Activated T-cell treated with anti-CD3 and anti-CD28 coated beads, Interleukin-2, amount 50 U/mL, for 4 hours (primary cell): ENCODE data around the gene ARPC1B. TPM values are rescaled to one million over a fixed set of nuclear protein-coding genes. Genes with fewer than 3 reads are reported as not detected.
A peak's percentile ranks its signal among the peaks of the same experiment; 100 is the strongest.

Source experiments
- ATAC-seq, 2 donors: fragments of 200-7000 bp; cut with Tn5 transposase; one replicate each; pipeline ENCODE4 v1.10.0; 2021
- DNase-seq: peaks from one replicate; pipeline ENCODE4 v3.0.0-alpha.2; 2020
- H3K27me3 Mint-ChIP-seq: one replicate; pipeline ENCODE4 v1.8.0; 2021; ENCODE audit warnings: low read depth, mixed read lengths
- H3K36me3 Mint-ChIP-seq: one replicate; pipeline ENCODE4 v1.8.0; 2022; ENCODE audit warnings: mixed read lengths; ENCODE audit not compliant: insufficient read depth
- H3K4me1 Mint-ChIP-seq: one replicate; pipeline ENCODE4 v1.8.0; 2021; ENCODE audit warnings: low read depth, mixed read lengths
- H3K4me3 Mint-ChIP-seq: one replicate; pipeline ENCODE4 v1.8.0; 2021; ENCODE audit warnings: mild to moderate bottlenecking, moderate library complexity, mixed read lengths
- H3K9me3 Mint-ChIP-seq: one replicate; pipeline ENCODE4 v1.8.0; 2021; ENCODE audit warnings: mixed read lengths
- total RNA-seq, 3 donors: library from RNA; stranded (reverse); gene quantifications; one replicate each; pipeline ENCODE4 v1.2.1, GENCODE V29; 2021

The ARPC1B gene
- total RNA-seq, 3 donors from 2014 or later = 240 to 282 (median 274) TPM

DNA sequence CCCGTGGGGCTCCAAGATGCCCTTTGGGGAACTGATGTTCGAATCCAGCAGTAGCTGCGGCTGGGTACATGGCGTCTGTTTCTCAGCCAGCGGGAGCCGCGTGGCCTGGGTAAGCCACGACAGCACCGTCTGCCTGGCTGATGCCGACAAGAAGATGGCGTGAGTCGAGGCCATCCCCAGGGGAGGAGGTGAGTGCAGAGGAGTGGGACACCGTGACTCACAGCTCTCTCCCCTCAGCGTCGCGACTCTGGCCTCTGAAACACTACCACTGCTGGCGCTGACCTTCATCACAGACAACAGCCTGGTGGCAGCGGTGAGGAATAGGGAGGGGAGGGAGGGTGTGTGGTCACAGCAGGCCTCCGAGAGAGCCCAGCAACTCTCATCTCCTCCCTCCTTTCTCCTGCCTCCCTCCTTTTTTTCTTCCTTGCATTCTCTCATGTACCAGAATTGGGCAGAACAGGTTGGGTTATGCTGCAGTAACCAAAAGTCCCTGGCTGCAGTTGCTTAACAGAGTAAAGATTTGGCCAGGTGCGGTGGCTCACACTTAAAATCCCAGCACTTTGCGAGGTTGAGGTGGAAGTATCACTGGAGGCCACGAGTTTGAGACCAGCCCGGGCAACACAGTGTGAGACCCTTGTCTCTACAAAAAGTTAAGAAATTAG, 16.5 kb downstream of the ARPC1B start:
- H3K4me1 Mint-ChIP-seq = peaks cover 15% of the 10 kb centered on the region
- H3K36me3 Mint-ChIP-seq = peaks cover 12% of the 10 kb centered on the region
- no peaks in the 10 kb centered on the region for H3K9me3 Mint-ChIP-seq
- DNase-seq = no peak
- no peak overlapping the region for H3K4me3 Mint-ChIP-seq
- H3K27me3 Mint-ChIP-seq = no peaks in the 10 kb centered on the region
- no peak for ATAC-seq

DNA sequence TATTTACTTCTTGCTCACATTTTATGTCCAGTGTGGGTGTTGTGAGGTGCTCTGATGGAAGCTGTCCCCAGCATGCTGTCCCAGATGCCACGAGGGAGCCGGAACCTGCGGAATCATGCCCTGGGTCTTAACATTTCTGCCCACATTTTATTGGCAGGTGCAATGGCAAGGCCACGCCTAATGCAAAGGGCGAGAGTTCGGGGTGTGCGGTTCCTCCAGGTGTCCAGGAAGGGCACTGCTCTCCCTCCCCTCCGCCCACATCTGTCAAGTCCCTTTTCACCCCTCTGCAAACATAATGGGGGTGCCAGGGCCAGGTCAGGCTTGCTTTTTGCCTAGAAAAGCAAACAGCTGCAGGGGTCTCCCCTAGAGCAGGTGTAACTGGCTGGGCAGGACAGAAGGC, 17.5 kb downstream of the ARPC1B start:
- Mint-ChIP-seq H3K36me3 (peaks cover 15% of the 10 kb centered on the region), H3K27me3 (no peaks in the 10 kb centered on the region), H3K4me3 (no peak overlapping the region), H3K4me1 (peaks cover 15% of the 10 kb centered on the region), H3K9me3 (no peaks in the 10 kb centered on the region)
- DNase-seq (no peak), ATAC-seq (no peak)

DNA sequence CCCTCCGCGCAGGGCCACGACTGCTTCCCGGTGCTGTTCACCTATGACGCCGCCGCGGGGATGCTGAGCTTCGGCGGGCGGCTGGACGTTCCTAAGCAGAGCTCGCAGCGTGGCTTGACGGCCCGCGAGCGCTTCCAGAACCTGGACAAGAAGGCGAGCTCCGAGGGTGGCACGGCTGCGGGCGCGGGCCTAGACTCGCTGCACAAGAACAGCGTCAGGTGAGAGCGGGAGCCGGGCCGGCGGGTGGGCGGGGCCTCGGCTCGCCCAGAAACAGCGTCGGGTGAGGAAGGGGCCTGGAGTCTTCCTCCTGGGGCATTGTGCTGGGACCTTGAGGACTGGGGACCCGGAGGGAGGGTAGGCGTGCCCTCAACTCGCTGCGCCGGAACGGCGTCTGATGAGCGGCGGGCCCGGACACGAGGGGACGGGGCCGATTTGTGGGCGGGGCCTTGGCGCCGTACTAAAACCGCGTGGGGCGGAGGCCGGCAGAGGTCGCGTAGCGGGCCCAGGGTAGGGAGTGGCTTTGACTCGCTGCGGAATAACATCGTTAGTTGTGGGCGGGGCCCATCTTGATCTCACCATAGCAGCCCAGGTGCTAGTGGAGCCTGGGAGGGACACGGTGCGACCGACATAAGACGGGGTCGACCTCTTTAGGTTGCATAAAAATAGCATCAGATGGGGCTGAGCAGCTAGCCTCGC, 18.3 kb downstream of the ARPC1B start:
- H3K36me3 Mint-ChIP-seq = peaks cover 16% of the 10 kb centered on the region
- H3K9me3 Mint-ChIP-seq = no peaks in the 10 kb centered on the region

DNA sequence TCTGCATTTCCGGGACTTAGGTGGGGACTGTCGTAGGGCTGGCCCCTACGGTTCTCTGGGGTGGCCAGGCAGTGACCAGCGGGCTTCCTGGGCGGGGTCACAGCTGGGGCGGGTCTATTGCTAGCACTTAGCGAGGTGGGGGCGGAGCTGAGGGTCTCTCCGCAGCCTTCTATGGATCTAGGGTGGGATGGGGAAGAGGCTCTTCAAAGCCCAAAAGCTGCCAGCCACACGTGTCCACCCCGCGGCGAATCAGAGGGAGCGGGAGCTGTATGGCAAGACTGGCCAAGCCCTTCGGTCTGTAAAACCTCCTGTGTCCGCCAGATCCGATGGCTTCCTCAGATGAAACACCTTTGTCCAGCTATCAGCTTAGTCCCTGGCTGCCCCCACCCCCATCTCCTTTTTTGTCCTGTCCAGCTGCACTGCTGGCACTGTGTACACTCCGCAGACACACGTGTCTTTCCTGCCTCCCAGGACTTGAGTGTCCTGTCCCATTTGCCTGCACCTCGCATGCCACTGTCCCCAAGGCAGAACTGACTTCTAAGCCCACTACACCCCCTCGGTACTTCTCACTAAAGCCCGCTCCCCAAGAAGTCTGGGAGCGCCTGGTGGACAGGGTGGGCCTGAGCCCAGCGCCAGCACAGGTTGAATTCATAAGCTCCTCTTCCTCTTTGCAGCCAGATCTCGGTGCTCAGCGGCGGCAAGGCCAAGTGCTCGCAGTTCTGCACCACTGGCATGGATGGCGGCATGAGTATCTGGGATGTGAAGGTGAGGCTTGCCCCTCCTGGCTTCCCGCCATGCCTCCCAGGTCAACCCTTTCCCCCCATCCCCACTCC, 19.0 kb downstream of the ARPC1B start:
- DNase-seq = no peak
- Mint-ChIP-seq H3K9me3 (no peaks in the 10 kb centered on the region), H3K27me3 (no peaks in the 10 kb centered on the region), H3K4me1 (peaks cover 15% of the 10 kb centered on the region), H3K4me3 (peak overlapping the region; percentile 74), H3K36me3 (peaks cover 20% of the 10 kb centered on the region)
- peak in 1 of 2 donors; percentile 18 for ATAC-seq

More for the DNA sequence above, 18.3 kb downstream of the ARPC1B start:
- peak; percentile 77 for DNase-seq
- Mint-ChIP-seq H3K27me3 (no peaks in the 10 kb centered on the region), H3K4me3 (peak overlapping the region; percentile 74), H3K4me1 (peaks cover 15% of the 10 kb centered on the region)
- peak; percentile 93 to 94 for ATAC-seq

DNA sequence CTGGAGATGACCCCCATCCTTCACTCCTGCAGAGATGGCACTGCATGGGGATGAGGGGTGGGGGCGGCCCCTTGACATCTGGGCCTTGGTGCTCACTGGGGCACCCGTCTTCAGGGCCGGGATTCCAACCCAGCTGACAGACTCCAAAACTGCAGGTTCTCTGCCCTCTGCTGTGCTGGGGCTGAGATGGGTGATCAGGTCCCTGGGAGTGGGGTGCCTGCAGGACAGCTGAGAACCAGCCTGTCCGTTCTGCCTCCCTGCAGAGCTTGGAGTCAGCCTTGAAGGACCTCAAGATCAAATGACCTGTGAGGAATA, 19.6 kb downstream of the ARPC1B start:
- ATAC-seq = no peak
- Mint-ChIP-seq H3K36me3 (peaks cover 20% of the 10 kb centered on the region), H3K27me3 (no peaks in the 10 kb centered on the region), H3K9me3 (no peaks in the 10 kb centered on the region), H3K4me1 (peaks cover 18% of the 10 kb centered on the region), H3K4me3 (no peak overlapping the region)
- no peak for DNase-seq

DNA sequence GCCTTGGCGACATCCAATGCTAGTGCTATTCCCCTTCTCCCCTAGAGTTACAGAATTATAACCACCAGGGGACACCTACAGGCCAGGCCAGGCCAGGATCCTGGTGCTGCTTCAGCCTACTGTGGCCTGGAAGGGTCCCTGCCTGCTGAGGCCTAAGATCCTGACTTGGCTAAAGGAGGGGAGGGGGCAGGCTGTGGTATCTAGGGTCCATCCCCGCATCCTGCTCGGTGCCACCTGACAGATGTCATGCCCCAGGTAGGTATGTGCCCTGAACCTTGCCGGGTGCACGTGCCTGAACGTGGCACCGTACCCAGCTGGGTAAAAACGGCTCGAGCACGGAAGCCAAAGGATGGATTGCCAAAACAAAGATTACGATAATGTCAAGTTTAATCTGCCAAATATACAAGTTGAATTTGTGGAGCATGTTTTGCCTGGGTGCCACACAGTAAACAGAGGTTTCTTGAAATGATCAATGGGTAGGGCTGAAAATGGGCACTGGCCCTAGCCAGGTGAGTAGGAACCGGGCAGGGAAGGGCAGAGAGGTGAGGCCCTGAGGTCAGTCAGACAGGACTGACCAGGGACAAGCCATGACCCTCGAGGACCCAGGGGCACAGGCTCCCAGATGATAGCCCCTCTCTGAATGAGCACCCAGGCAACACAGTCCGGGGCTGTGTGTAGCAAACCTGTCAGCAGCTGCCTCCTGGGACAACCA, 21.2 kb downstream of the ARPC1B start:
- H3K36me3 Mint-ChIP-seq = peaks cover 24% of the 10 kb centered on the region
- no peaks in the 10 kb centered on the region for H3K9me3 Mint-ChIP-seq
- H3K4me1 Mint-ChIP-seq = peaks cover 18% of the 10 kb centered on the region
- H3K4me3 Mint-ChIP-seq = no peak overlapping the region
- no peak for DNase-seq
- ATAC-seq = no peak
- H3K27me3 Mint-ChIP-seq = no peaks in the 10 kb centered on the region

DNA sequence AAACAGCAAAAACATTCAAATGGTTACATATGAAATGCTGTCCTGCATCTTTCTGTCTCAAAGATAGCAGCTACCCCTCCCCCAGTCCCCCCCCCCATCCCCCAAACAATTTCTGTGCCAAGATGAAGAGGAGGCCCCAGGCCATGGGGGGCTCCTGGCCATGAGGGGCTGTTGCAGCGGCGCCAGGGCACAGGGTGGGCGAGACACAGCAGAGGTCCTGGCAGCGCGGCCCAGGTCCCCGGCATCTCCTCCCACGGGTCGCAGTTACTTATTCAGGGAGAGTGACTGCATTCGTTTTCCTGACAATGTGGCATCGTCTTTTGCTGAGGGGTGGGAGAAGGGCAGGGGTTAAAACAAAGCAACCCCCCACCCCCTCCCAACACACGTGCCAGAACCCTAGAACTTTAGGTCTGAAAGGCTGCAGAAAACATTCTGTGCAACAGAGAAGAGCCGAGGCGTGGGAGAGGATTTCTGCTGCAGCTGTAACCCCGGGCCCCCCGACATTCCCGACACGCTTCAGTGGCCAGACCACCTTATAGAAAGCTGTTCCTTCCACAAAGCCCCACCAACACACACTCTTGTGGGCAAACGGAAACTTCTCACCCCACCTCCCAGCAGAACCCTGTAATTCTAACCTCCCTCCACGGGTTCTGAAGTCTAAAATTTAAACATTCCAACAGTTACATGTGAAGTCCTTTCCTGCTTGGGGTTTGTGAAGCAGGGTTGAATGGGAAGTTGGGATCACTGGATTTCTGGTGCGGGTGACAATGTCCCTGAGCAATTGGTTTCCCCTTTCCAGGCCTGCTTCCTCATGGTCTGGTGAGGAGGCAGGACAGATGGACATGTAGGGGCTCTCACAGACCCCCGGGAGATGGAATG, 22.1 kb downstream of the ARPC1B start:
- Mint-ChIP-seq H3K36me3 (peaks cover 30% of the 10 kb centered on the region), H3K4me3 (no peak overlapping the region), H3K9me3 (no peaks in the 10 kb centered on the region), H3K27me3 (no peaks in the 10 kb centered on the region), H3K4me1 (peaks cover 21% of the 10 kb centered on the region)
- ATAC-seq (no peak), DNase-seq (no peak)

DNA sequence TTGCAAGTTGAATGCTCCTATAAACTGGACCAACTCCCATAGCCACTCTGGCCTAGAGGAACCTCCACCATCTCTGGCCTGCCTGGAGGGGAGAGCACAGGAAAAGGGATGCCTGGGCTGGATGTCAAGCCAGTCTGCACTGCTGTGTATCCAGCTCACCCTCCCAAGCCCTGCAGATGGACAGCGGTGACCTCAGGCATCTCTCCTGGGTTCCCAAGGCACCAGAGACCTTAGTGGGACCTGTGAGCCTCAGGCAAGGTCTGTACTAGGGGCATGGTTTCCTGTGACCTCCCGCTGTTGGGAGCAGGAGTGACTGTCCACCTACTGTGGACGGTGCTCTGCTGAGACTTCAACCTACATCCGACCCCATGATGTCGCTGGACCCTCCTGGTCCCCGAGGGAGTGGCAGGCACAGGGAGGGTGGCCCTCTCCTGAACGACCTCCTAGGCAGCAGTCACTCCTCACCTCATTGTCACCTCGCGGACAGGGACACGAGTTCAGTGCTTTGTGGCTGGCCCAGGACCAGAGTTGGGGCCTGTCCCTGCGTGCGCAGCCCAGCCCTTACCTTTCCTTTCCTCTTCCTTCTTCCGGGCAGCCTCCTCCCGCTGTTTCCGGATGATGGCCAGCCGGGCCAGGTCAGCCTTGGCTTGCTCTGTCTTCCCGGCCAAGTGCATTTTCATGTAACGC, 22.9 kb downstream of the ARPC1B start:
- peaks cover 28% of the 10 kb centered on the region for H3K36me3 Mint-ChIP-seq
- no peak overlapping the region for H3K4me3 Mint-ChIP-seq
- ATAC-seq = no peak
- H3K27me3 Mint-ChIP-seq = no peaks in the 10 kb centered on the region
- peaks cover 19% of the 10 kb centered on the region for H3K4me1 Mint-ChIP-seq
- H3K9me3 Mint-ChIP-seq = no peaks in the 10 kb centered on the region
- no peak for DNase-seq

DNA sequence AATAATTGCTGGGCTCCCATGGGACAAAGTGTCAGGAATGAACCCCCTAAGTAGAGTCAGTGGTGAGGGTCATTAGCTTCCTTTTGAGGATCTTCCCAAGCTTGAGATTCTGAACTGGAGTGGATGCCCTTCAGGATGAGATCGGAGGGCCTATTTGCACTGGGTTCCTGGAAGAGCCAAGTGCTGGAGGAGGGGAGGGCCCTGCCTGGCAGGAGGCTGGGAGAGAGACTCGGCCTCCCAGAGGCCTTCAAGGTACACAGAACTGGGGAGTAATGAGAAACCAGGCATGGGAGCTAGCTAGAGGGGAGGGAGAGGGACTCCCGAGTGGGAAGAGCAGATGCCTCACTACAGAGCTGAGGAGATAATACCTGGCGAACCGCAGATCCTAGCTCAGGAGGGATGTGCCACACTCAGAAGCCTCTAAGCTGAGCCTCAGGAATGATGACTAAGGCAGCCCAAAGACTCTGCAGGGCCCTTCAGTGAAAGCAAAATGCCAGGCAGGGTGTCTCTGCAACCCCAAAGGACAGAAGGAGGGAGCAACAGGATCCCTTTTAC, 24.4 kb downstream of the ARPC1B start:
- peak in 1 of 2 donors; percentile 12 for ATAC-seq
- no peaks in the 10 kb centered on the region for H3K9me3 Mint-ChIP-seq
- H3K36me3 Mint-ChIP-seq = peaks cover 35% of the 10 kb centered on the region

DNA sequence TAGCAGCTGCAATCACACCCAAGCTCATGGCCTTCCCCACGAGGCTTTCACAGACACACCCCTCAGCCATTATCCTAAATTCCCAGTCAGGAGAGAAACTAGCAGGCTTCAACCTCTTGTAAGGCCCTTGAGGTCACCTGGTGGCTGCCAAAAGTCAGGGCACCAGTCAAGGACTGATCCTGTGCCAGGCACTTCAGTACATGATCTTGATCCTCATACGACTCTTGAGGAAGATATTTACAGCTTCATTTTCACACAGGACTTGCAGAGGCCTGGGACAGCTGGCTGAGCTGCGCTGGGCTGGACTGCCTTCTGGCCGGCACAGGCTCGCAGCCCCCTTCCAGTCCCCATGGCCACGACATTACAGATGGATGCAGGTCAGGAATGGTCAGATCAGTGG, 25.1 kb downstream of the ARPC1B start:
- no peaks in the 10 kb centered on the region for H3K9me3 Mint-ChIP-seq
- peaks cover 16% of the 10 kb centered on the region for H3K4me1 Mint-ChIP-seq

More for the DNA sequence above, 24.4 kb downstream of the ARPC1B start:
- Mint-ChIP-seq H3K4me1 (peaks cover 12% of the 10 kb centered on the region), H3K4me3 (no peak overlapping the region), H3K27me3 (no peaks in the 10 kb centered on the region)
- no peak for DNase-seq

DNA sequence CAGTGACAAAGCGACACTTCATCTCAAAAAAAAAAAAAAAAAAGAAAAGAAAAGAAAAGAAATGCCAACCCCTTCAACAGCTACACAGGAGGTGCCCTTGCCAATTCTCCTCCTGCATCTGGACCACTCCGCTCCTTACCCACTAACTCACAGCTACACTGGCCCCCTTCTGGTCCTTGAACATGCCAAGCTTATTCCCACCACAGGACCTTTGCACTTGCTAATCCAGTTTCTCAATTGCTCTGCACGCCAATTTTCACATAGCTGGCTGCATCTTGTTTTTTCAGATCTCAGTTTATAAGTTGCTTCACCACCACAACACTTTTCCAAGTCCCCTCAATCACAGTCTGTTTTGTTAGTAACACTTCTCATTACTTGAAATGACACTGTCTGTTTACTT, 28.3 kb downstream of the ARPC1B start:
- Mint-ChIP-seq H3K27me3 (no peaks in the 10 kb centered on the region), H3K9me3 (no peaks in the 10 kb centered on the region), H3K4me1 (peaks cover 31% of the 10 kb centered on the region), H3K36me3 (peaks cover 30% of the 10 kb centered on the region), H3K4me3 (no peak overlapping the region)
- no peak for DNase-seq
- no peak for ATAC-seq

More for the DNA sequence above, 25.1 kb downstream of the ARPC1B start:
- no peak for ATAC-seq
- Mint-ChIP-seq H3K36me3 (peaks cover 35% of the 10 kb centered on the region), H3K27me3 (no peaks in the 10 kb centered on the region), H3K4me3 (no peak overlapping the region)
- no peak for DNase-seq

DNA sequence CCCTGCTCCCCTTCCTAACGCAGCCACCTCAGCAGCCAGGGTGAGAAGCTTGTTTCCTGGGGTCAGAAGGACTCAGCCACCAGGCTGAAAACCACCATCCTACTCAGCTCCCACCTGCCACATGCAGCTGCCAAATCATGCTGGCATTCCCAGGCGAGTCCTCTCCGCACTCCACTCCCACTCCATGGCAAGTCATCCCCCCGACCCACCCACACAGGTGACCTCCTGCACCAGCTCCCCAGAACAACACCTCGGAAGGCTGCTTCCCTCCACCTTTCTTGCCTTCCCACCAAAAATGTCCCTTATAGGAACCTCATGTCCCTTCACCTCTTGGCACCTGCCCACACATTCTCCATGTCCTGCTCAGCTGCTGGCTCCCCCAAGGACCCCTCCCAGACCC, 29.2 kb downstream of the ARPC1B start:
- Mint-ChIP-seq H3K27me3 (no peaks in the 10 kb centered on the region), H3K4me1 (peaks cover 29% of the 10 kb centered on the region), H3K9me3 (no peaks in the 10 kb centered on the region), H3K36me3 (peaks cover 27% of the 10 kb centered on the region), H3K4me3 (no peak overlapping the region)
- DNase-seq = no peak
- ATAC-seq = no peak
